Measurements from ENCODE around the gene NKG7.

DNA sequence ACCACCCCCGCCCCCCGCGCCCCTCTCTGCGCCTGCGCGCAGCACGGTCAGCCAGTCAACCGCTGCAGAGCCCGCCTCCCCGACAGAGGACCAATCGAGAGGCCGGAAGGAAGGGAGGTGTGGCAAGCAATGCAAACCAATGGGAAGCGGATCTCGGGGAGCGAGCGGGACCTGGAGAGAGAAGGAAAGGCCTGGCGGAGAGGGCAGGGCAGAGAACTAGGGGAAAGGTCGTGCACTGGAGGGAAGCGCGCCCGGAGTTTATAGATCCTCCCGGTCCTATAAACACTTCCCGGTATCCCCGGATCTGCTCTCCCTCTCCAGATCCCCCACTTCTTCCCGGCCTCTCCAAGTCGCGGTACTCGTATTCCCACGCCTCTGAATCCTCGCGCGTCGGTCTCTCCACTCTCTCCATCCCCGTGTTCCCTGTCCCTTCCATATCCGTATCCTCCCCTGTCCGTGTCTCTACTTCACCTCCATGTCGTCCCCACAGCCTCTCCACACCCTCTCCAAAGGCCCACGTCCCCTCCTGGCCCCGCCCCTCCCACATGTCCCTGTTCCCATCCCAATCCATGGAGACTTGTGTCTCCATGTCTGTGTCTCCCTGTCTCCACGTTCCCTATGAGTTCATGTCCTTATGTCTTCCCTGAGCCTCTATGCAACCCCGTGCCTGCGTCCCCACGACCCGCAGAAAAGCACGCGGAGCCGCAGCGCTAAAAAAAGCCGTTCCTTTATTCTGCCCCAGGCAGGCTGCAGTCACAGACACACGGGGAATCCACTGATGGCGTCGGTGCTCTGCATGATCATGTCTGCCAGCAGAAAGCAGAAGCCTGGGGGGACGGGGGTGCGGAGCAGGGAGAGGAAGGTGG is 5.8 kb downstream of the NKG7 start:
- TF ChIP-seq EZH2phosphoT487 (IDR thresholded peaks at IDR 0.05; ENCODE audit: borderline replicate concordance, low read length) = no peak
- TF ChIP-seq, protein P1, sequence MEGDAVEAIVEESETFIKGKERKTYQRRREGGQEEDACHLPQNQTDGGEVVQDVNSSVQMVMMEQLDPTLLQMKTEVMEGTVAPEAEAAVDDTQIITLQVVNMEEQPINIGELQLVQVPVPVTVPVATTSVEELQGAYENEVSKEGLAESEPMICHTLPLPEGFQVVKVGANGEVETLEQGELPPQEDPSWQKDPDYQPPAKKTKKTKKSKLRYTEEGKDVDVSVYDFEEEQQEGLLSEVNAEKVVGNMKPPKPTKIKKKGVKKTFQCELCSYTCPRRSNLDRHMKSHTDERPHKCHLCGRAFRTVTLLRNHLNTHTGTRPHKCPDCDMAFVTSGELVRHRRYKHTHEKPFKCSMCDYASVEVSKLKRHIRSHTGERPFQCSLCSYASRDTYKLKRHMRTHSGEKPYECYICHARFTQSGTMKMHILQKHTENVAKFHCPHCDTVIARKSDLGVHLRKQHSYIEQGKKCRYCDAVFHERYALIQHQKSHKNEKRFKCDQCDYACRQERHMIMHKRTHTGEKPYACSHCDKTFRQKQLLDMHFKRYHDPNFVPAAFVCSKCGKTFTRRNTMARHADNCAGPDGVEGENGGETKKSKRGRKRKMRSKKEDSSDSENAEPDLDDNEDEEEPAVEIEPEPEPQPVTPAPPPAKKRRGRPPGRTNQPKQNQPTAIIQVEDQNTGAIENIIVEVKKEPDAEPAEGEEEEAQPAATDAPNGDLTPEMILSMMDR (conservative IDR thresholded peaks at IDR 0.05; ENCODE audit: low read depth, low read length) = no peak
- no peak for TF ChIP-seq EZH2 (IDR thresholded peaks at IDR 0.05; ENCODE audit: low read length, unreplicated experiment)

Data from PC-3 (cell line).